Stimulated activated CD4-positive, alpha-beta T cell treated with anti-CD3 and anti-CD28 coated beads, Interleukin-4, amount 100 ng/mL, for 48 hours (primary cell): ENCODE results near the gene MAPKAP1.

ENCODE experiments used
- DNase-seq, 2 donors: peaks; one replicate each; pipeline ENCODE4 v3.0.0-alpha.2; 2020; ENCODE audit warnings: low read depth in 2 of 2

The MAPKAP1 gene

DNA sequence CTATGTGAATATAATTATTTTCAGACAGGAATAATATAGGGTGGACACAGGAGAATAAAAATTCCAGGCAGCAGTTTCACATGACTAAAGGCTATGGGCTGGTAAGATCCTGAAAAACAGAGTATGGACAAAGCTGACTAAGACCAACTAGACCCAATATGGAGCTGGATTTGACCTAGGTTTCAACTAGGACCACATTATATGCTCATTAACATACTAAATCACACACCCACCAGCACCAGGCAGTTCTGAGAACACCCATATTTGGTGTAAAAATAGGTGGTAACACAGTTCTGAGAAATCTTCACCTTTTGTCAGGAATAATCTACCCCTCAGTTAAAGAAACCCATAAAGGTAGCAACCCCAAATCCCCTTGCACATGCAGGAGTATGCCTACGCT is 64.7 kb downstream of the MAPKAP1 start:
- DNase-seq: no peak

DNA sequence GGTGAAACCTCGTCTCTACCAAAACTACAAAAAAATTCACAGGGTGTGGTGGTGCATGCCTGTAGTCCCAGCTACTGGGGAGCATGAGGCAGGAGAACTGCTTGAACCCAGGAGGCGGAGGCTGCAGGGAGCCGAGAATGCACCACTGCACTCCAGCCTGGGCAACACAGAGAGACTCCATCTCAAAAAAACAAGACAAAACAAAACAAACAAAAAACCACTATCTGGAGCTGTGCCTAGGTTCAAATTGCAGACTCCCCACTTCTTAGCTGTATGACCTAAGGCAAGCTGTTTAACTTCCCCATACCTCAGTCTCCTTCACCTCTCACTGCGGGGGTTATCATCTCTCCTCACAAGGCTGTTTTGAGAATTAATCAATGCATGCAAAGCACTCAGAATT is 68.0 kb downstream of the MAPKAP1 start:
- no peak for DNase-seq

DNA sequence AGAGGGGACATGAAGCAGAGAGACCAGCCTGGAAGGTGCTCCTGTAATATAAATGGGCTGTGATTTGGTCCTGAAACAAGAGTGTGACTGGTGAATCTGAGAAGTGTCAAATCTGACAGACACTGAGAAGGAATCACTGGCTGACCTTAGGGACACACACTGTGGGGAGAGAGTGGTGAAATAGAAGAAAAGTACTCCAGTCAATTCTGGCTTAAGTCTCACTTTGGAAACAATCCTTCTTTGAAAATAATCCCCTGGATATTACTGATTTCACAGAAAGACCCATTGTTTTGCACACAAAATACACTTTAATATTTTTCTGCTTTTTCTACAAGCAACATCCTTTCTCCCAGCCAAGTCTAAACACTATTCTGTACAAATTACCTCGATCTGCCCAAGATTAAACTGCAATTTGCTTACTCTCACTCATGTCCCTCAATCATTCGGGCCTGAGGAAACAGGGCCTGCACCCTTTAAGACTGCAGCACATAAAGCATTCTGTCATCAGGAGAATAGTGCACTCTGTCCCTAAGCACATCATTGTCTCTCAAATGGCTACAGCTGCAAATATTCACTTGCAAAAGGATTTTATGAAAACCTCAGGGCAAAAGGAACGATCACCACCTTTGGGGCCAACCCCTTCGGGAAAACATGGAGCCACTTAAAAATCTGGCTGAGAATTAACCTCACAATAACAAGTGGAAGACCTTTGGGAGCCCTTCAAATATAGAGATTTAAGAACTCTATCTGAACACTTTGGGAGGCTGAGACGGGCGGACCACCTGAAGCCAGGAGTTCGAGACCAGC is 68.6 kb downstream of the MAPKAP1 start:
- DNase-seq: no peak

DNA sequence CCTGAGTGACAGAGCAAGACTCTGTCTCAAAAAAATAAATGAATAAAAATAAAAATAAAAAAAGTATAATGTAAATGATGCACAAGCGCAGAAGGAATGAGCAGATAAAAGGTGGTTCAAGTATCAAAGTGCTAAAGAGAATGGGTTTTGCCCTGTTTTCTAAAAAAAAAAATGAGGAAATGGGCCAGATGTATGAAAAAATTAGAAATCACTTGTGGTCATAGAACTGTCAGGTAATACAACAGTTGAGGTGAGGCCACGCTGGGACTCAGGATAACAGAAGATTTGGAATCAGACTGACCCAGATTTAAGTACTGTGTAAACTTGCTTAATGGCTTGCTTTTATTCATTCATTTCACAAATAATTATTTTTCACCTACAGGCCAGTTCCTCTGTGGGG is 69.8 kb downstream of the MAPKAP1 start:
- no peak for DNase-seq

DNA sequence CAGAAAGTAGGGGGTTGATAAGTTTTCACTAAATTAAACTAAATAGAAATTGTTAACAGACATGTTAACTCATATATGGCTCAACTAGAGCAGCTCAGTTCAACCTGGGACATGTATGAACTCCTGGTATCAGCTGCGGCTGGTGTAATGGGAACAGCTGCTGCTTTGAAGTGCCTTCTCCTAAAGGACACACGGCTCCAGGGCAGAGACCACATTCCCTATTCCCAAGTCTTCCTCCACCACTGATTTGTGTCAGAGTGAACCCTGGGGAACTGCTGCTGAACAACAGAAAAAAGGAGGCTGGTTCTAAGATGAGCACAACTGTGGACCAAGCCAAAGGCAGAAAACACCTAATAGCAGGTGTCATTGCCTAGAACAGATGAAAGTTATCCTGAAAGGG is 71.1 kb downstream of the MAPKAP1 start:
- DNase-seq: no peak

DNA sequence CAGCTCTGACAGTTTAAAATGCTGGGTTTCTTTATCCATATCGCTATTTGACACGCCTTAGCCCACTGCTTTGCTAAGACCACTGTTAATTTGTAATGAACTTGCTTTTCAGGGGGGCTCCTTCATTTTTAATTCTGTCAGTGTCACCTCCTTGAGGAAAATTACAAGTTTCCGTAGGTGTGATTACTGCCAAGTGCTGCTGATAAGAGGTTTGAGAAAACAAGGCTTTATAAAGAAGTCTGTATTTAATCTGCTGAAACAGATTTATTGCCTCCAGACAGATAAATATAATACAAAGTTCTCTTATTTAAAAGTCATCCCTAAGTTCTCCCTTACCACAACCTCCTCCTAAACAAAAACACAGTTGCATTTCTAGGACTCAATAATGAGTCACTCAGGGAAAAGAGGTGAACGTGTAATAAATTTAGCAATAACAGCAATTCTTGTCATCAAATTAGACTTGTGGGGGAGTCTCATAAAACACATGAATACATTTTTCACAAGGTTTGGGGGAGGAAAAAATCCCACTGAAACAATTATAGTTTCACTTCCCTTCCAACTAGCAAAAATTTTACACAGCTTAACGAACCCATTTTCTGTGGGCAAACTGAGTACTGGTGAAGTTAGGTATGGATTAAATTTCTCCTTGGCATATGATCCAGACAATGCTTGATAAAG is 72.8 kb downstream of the MAPKAP1 start:
- DNase-seq: no peak

DNA sequence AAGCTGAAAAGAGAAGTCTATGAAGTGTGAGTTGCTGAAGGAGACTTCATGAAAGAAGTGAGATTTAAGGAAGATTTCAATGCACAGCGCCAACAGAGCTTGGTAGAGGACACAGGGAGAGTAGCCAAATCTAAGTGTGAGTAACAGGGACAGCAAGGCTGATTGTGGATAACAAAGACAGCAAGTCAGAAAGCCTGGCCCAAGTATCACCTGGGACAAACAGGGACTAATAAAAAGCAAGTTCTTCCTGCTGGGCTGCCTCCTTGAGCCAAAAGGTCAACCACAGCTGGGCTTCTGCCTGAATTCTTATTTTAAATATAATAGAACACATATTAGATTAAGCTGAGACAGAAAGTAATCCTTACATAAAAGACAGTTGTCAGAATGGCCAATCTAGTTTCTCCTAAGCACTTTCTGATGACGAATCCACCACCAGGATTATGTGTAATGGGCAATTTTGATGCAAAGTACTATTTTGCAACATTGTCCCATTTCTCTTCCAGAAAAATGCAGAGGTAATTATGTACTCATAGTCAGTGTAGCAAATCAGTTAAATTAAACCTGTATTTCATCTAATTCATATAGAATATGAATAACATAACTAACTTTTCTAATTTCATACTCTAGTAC is 73.8 kb downstream of the MAPKAP1 start:
- DNase-seq: no peak

DNA sequence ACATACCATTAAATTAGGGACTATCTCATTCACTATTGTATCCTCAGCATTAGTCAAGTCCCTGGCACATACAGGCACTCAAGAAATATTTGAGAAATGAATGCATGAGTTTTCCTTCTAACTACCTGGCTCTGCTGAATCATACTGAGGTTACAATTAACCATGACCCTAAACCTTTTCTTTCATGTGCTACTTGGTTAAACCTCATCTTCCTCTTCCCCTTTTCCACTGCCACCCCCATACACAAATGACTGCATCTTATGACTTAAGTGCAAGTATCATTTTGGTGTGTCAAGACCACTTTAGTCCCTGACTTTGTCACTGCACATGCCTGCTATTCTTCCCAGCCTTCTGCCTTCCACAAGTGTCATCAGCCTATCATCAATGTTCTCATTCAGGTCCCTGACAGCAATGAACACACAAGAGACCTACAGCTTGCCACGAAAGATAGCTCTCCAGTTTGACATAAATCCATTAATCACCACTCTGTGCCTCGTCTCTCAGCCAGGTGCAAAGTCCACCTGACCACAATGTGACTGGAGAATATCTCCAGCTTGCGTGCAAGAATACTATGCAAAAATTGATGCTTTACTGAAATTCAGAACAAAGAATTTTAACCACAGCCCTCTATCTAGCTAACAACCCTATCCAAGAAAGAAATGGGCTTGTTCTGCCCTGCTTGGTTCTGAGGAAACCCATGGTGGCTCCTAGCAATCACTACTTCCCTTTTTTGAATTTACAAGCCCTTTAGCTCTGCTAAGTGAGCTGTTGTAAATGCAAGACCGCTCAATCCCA is 74.5 kb downstream of the MAPKAP1 start:
- DNase-seq: peak in 1 of 2 donors; percentile 35

DNA sequence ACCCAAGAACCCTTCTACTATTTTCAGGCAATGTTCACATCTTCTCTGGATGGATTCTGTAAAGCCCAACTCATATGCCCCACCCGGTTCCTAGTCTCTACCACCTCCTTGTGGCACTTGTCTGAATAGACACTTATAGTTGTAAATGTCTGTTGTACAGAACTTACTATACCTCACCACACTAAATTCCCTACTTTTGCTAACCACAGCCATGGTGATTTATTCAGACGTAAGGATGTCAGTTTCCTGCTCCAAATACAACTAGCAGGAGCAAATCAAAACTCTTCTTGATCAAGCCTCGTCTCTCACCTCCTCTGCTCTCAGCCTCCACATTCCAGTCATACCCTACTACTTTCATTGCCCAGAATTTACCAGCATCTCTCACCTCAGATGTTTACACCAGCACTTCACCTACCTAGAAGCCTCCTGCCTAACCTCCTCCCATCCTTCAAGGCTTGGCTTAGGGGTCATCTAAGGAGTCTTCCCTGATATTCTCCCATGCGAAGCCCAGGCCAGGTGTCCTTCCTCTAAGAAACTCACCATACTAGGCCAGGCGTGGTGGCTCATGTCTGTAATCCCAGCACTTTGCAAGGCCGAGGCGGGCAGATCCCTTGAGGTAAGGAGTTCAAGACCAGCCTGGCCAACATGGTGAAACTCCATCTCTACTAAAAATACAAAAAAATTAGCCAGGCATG is 75.5 kb downstream of the MAPKAP1 start:
- DNase-seq: no peak

DNA sequence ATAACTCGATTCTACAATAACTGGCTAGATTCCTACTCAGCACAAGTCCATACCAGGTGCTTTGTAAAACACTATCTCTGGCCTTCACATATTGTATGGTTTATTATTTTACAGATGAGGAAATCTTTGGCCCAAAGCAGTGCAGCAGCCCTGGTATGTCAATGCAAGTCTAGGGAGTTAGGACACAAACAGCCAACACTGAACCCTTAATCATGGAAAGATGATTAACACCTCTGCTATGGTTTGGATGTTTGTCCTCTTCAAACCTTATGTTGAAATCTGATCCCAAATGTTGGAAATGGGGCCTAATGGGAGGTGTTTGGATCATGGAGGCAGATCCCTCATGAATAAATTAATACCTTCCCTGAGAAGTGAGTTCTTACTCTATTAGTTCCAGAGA is 76.6 kb downstream of the MAPKAP1 start:
- DNase-seq: no peak

DNA sequence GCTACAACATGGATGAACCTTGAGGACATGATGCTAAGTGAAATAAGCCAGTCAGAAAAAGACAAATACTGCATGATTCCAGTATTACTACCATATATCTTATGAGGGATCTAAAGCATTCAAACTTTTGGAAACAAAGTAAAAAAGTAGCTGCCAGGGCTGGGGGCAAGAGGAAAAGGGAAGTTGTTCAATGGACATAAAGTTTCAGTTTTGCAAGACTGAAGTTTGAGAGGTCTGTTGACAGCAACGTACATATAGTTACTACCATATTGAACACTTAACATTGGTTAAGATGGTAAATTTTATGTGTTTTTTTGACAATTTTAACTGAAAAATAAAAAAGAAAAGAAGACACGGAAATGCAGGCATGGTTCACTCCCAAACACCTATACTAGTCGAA is 77.6 kb downstream of the MAPKAP1 start:
- no peak for DNase-seq

DNA sequence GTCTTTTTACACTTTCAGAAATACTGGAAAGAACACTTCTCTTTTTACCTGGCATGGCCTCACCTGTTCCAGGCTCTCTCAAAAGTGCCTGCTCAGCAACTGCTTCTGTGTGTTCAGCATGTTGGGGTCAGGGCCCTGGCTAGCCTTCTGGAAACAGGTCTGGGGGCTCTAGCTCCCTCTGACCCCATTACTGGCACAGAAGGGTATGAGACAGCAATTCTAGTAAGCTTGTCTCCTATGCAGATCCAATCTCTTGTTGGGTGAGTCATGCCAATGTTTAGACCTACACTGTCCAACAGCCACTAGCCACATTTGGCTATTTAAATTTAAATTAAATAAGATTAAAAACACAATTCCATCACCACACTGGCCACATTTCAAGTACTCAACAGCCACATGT is 80.8 kb downstream of the MAPKAP1 start:
- no peak for DNase-seq

DNA sequence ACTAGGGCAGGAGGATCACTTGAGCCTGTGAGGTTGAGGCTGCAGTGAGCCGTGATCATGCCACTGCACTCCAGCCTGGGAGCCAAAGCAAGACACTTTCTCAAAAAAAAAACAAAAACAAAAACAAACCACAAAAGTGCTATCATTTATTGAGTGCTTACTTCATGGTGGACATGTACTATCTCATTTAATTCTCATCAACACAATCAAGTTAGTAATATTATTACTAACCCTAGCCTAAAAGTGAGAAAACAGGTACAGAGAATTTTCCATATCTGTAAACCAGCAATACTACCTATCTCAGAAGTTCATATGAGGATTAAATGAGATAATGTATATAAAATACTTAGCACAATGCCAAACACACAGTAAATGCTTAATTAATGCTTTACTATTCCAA is 85.8 kb downstream of the MAPKAP1 start:
- no peak for DNase-seq

DNA sequence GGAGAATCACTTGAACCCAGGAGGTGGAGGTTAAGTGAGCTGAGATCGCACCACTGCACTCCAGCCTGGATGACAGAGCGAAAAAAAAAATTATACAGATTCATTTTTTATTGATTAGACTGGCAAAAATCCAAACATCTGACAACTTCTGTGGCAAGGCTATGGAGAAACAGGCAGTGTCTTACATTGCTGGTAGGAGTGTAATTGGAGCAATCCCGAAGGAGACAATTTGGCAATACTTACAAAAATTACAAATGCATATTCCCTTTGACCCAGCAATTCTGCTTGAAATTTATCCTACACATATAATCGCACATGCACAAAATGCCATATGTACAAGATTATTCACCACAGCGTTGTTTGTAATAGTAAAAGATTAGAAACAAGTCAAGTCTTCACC is 86.8 kb downstream of the MAPKAP1 start:
- DNase-seq: no peak

DNA sequence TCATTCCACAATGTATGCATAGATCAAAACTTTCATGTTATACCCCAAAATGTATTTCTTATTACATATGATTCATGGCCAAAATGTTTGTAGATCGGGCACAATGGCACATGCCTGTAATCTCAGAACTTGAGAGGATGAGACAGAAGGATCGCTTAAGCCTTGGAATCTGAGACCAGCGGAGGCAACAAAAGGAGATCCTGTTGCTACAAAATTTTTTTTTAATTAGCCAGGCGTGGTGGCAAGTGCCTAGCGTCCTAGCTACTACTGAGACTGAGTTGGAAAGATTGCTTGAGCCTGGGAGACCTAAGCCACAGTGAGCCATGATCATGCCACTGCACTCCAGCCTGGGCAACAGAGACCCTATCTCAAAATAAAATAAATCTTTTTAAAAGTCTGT is 89.9 kb downstream of the MAPKAP1 start:
- no peak for DNase-seq

DNA sequence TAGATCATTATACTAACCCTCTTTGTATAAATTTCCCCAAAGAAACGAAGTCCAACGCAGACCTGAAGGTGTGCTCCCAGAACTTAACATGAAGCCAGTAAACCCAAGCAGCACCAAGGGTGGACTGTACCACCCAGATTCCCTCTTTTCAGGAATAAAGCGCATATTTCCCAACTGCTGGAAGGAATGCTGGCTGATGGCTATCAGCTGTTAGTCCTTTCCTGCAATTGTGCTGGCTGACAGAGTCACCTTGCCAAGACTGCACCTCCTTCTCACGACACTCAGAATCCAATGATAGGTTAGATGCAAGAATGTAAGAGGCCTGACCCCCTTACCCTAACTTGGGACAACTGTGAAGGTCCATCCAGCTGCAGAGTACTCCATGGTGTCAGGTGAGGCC is 93.9 kb downstream of the MAPKAP1 start:
- no peak for DNase-seq

DNA sequence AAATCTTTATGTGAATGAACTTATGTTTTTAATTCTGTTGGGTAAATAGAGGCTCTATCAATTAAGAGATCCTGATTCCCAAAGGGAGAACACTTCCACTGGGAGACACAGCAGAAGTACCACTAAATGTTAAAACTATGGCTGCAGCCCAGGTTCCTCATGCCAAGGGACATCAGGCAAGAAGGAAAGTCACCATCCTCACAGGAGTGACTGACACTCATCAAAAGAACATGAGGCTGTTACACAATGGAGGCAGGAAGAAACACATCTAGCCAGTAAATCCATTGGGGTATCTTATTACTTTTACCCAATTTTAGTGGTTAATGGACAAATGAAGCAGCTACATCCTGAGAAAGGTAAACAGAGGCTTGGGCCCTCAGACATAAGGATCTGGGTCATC is 94.4 kb downstream of the MAPKAP1 start:
- no peak for DNase-seq

DNA sequence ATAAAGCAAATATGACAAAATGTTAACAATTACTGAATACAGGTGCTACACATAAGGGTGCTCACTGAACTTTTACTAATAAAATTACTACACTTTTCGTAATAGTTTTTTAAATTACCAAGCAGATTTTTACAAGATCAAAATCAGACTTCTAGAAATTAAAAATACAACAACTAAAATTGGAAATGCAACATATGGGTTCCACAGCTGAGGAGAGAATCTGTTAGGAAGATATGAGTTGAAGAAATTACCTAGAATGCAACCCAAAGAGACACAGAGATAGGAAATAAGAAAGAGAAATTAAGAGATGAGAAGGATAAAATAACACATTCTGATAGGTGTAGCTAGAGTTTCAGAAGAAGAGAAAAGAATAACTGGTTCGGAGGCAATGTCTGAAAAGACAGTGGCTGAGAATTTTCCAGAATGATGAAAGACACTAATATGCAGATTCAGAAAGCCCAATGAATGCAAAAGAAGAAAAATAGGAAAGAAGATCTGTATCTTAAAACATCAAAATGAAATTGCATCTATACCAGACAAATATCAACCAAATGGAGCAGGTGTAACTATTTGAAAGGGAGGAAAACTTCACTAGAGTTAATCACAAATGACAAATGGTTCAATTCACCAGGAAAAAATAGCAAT is 95.8 kb downstream of the MAPKAP1 start:
- no peak for DNase-seq

DNA sequence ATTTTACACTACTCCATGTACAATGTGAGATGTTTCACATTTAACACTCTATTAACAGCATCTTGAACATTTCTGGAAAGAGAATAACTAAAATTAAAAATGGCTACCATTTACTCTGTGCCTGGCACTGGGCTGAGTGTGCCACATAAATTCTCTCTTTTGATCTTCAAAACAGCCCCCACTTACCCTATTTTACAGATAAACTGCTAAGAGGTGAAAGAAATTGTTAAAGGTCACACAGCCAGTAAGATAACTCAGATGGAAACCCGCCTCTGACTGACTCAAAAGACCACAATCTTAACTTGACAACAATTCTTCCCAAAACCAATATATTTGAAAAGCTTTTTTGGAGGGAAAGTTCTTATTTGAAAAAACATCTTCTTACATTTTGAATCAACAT is 97.3 kb downstream of the MAPKAP1 start:
- DNase-seq: no peak

DNA sequence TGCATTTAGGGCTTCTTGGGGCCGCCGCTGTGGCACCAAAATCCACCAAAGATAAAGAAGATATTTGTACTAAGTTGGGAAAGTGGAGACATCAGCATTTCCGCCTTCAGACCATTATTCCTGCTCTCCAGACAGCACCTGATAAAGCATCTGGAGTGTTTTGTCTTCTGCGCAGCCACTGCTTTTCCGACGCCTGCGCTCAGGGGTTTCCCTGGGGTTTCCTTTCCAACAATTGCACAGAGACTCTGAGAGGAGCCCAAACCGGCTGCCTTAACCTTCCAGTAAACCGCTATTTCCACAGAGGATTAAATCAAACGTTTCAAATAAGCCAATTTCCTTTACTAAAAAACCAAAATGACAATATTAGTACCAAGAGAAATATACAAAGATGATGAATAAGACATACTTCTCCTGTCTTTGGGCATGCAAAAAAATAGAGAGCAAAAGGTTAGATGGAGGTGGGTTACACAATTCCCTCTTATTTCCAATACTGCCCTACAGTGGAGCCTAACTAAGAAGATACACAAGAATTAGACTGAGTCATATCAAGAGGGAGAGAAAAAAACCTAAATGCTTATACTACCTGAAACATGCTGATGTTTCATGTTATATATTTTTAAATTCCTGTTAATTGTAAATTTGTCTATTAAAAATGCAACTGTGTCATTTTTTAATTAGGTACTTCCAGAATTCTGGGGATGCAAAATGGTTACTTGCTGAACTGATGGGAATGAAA is 98.4 kb downstream of the MAPKAP1 start:
- DNase-seq: no peak
